ENCODE results near the gene LIN52.

Gene LIN52

DNA sequence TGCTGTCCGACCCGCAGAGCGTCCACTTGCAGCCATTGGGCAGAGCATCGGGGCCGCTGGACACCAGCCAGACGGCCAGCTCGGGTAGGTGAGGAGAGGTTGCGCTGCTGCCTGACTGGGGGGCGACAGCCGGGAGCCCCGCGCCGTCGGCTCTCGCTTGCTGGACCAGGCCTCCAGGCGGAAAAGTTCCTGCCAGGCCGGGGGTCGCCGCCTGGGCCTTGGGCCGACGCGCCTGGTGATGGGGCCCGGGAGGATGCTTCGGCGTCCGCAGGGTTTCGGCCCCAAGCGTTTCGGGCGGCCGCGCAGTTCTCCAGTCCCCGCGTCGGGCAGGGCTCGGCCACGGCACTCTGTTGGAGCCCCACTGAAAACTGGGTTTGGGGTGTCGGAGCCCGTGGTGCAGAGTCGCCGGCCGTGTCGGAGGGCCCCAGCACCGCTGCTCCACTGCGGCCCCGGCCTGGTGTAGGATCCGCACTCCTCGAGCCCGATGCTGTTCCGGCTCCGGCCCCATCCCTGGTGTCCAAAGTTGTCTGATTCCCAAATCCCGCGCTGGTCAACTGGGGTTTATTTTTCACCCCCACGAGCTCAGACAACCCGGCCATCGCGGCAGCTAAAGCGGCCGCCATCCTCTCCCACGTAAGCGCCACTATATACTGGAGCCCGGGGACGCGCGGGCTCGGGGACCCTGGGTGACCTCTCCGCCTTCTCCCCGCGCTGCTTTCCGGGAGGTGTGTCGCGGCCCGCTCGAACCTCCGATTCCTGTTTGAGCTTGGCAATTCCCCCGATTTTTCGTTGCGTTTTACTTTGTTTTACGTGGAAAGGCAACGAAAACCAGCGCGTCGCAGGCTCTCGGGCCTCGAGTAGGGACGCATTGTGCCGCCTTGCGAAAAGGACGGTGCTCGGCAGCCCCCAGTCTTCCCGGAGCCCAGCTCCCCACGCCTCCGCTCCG, 155.4 kb downstream of the LIN52 start:
- peak; percentile 33 to 35 for DNase-seq

DNA sequence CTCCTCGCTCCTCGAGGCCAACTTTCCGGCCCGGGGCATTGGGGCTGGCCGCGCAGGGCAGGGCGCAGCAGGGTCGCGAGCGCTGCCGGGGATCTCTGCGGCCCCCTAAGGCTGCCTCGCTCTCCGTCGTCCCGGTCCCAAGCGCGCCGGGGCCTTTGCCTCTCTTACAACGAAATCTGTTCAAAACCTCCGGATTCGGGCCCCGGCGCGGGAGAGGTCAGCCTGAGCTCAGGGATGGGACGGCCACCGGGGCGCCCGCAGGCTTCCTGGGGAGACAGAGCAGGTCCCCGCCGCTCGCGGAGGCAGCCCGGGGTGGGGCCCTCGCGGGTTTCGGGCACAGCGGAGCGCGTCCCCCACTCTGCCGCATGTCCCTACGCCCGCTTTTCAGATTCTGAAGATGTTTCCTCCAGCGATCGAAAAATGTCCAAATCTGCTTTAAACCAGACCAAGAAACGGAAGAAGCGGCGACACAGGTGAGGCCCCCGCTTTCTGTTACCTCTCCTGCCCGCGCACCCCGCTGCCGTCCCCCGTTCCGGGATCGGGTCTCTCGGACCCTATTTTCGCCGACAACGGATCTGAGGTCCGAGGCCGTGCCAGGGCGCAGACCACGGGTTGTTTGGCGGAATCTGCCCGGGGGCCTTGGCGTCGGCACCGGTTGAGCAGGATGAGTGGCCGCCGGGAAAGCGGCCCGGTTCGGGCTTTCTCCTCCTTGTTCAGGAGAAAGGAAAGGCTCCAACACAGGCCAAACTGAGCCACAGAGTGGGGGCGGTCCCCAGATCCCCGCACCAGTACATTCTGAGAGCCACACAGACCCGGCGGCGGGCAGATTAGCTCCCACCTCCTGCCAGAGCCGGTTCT, 156.3 kb downstream of the LIN52 start:
- peak; percentile 31 to 39 for DNase-seq

DNA sequence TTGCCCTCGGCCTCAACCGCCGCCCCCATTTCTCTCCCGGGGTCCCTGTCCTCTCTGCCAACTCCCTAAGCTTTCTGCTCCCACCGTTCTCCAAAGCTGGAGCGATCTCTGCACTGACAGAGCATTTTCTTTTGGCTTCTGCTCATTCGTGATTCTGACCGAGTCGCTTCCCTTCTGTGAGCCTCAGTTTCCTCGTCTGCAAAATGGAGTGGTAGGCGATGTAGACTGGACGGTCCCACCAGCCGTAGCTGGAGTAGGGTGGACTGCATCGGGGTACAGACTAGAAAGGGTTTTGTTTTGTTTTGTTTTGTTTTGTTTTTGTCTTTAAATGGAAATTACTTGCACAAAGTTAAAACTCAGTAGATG, 156.9 kb downstream of the LIN52 start:
- DNase-seq, result no peak

DNA sequence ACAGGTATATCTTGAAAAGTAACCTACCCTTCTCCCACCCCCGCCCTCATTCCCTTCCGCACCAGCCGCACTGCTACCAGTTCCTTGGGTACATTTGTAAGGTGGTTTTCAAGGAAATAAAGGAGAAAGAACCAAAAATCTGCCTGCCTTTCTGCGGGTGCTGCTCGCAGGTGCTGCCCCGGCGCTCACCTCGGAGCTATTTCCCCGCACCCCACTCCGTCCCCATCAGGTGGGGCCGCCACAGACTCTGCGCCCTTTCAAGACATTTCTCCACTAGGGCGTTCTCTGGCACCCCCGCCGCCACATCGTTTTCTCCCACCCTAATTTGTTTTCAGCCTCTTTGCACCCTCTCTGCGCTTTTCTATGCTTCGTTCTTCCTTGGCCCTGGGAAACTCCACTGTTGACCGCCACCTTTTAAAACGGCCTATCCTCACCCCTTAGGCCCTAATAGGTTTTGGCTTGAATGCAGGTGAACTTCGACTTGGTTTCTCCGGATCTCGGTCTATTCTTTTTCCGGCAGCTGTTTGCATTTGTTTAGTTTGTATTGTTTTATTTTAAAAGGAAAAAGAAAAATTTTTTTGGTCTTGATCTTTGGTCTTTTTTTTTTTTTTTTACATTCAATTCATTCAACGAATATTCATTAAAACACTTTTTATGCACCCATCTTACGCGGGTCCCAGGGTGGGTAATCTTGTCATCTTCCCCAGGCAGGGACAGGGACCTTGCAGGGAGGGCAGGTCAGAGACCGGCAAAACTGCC, 157.4 kb downstream of the LIN52 start:
- no peak for DNase-seq

DNA sequence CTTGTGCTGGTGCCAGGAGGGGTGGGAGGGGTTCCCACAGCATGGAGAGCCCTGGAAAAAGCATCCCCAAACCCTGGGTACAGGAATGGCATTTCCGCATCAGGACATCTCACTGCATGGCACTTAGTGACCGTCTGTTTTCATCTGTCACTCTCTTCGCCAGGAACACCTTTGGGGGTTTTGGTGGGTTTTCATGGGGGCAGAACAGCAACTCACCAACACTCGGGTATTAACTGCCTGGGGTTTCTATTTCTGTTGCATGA, 158.0 kb downstream of the LIN52 start:
- DNase-seq, result no peak

DNA sequence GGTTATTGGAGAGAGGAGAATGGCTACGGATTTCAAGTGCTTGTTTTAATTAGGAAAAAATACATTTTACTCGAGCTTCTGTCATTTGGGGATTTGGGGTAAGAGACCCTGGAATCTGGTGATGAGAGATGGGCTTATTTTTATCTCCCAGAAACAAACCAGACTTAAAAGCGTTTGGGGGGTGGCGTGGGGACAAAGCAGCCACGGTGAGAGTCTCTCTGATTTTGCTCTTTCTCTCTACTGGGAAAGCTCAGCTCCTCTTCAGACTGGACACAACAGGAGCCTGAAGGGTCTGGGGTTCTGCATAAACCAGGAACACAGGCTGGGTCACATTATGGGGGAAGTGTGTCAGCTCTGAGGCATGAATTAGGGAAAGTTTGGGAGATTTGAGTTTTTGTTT, 158.3 kb downstream of the LIN52 start:
- no peak for DNase-seq

DNA sequence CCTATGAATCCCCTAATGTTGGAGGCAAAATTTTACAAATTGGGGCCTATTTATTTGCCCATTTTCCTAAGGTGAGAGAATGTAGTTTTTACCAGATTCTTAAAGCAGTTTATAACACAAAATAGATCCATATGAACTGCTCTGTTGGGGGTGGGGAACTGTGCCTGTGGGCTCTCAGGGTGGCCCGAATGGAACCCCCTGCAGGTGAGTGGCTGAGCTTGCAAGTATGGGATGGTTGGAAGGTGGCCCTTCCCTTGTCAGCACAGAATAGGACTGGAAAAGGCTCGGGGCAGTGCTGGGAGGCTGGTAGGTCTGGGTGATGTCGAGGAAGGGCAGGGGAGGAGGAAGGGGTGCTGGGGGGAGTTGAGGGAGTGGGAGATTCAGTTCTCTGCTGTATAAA, 159.4 kb downstream of the LIN52 start:
- no peak for DNase-seq

DNA sequence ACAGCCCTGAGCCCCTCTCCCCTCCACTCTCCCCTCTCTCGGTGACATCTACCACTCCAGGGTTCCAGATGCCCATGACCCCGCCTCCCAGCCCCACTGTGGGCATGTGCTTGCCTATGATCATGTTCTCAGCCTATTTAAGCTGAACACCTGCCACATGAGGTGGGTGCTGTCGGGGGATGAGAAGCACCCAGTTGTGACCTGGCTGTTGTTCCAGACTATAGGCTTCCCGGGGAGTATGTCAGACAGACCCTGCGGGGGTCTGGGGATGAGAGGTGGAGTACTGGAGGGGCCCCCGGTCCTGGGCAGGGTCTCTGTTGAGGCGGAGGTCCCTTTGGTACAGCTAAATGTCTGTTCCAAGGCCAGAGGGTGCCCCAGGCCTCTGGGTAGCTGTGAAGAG, 160.5 kb downstream of the LIN52 start:
- no peak for DNase-seq

DNA sequence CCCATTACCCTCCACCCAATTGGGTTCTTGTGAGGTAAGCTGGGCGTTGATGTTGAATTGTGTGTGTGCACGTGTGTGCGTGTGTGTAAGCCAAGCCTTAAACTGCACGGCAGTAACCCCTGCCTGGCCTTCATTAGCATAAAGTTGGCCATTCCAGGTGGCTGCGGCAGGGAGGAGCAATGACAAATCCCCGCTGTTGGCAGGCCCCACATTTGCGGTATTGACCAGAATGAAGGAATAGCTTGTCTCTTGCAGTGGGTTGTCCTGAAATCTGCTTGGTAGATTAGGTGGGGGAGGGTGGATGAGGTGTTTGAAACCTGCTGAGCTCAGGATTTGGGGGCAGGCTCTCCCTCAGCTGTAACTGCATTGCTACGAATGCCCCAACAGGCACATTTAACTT, 161.8 kb downstream of the LIN52 start:
- DNase-seq, result no peak

DNA sequence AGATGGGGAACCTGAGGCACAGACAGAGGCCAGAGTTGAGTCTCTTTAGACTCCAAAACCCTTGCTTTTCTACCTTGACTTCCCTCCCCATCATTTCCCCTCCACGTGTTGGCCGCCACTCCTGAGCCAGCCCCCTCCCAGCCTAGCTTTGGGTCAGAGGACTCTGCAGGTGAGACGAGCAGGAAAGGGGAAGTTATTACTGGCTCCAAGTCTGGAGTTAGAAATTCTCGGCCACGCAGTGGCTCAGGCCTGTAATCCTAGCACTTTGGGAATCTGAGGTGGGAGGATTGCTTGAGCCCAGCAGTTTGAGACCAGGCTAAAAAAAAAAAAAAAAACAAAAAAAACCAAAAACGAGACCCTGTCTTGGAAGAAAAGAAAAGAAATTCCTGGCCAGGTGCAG, 163.3 kb downstream of the LIN52 start:
- no peak for DNase-seq

DNA sequence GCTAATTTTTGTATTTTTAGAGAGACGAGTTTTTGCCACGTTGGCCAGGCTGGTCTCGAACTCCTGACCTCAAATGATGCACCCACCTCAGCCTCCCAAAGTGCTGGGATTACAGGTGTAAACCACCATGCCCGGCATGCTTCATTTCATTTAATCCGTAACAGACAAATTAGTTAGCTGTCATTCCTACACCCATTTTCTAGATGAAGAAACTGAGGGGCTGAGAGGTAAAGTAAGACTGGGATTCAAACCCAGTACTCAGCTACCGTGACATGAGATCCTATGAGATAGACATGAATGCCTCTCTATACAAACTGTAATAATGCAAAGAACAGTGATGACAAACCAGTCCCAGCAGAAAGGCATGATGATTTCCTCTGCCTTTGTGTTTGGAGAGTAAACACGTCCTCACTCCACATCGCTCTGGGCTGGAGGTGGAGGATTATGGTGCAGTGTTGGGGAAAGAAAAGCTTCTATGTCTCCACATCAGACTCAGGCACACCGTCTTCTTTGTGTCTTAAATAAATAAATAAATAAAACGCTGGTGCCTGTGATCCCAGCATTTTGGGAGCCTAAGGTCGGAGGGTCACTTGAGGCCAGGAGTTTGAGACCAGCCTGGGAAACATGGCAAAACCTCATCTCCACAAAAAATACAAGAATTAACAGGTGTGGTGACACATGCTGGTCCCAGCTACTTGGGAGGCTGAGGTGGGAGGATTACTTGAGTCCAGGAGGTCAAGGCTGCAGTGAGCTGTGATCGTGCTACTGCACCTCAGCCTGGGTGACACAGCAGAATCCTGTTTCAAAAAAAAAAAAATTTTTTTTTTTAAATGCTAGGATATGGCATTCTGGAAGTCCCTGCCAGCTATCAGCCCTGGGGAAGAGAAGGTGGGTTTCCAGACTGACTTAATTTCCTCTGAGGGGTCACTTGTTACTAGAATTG, 164.9 kb downstream of the LIN52 start:
- DNase-seq, result no peak

All from activated T-cell treated with anti-CD3 and anti-CD28 coated beads, Interleukin-2, amount 50 U/mL, for 48 hours (primary cell).